HG03159 (cell line): ENCODE measurements around the gene SHE.
"Not testable (repeated sequence)": the region's sequence is repeated elsewhere in the genome, so short reads cannot be mapped to it uniquely, and the experiment has no call there.

Experiments
- ATAC-seq: cut with Tn5 transposase; IDR thresholded peaks from one replicate; pipeline ENCODE4 v1.9.1; 2021; ENCODE audit warnings: mild to moderate bottlenecking, moderate library complexity; ENCODE audit not compliant: unreplicated experiment

SHE gene

DNA sequence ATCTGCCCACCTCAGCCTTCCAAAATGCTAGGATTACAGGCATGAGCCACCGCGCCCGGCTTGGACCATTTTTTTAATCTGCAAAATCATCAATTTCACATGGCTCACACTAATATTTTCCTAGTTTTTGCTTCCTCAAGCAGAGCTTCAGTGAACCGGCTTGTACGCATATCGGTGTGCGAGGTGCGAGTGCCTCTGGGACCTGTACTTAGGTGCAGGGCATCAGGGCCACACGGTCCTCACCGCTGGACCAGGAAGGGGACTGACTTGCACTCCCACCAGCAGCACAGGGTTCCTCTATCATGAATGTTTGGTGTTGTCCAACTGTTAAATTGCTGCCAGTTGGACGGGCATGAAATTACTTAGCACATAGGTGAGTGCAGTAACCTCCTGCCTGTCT is 15.4 kb upstream of the SHE start:
- no peak for ATAC-seq

DNA sequence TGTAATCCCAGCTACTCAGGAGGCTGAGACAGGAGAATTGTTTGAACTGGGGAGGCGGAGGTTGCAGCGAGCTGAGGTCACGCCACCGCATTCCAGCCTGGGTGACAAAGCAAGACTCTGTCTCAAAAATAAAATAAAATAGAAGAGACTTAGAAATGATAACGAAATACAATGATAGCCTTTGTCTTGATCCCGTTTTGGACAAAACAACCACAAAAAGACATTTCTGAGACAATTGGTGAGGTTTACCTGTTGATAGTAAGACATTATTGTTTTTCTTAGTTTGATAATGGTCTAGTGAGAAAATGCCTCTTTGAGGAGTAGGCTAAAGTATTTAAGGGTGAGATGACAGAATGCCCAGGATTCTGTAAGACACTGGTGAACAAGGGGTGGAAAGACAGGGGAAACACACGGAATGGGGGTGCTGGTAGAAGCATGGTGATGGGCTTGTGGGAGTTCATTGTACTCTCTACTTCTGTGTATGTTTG is 11.9 kb upstream of the SHE start:
- no peak for ATAC-seq

DNA sequence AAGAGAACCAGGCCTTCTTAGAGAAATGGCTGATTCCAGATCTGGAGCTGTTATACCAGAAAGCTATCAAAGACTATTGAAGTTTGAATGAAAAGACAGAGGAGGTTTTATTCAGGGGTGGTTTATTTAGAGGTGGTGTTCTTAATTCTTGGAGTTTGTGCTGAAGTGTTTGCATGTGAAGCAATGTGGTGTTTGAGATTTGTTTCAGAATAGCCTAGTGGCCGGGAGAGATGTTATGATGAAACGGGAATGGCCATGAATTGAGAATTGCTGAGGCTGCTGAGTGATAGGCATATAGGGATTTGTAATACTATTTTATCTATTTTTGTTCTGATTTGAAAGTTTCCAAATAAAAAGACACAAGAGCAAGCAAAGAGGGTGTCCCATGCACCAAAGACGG is 10.5 kb upstream of the SHE start:
- ATAC-seq: no peak

DNA sequence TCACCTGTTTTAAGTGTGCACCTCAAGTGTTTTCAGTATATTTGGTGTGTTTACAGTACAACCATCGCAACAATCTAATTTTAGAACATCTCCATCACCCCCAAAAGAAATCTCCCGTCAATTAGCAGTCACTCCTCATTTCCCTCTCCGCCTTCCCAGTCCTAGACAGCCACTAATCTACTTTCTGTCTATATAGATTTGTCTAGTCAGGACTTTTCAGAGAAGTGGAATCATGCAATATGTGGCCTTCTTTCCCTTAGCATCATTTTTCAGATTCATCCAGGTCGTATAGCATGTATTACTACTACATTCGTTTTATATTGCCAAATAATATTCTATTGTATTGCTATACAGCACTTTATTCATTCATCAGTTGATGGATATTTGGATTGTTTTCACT is 1.7 kb upstream of the SHE start:
- no peak for ATAC-seq

DNA sequence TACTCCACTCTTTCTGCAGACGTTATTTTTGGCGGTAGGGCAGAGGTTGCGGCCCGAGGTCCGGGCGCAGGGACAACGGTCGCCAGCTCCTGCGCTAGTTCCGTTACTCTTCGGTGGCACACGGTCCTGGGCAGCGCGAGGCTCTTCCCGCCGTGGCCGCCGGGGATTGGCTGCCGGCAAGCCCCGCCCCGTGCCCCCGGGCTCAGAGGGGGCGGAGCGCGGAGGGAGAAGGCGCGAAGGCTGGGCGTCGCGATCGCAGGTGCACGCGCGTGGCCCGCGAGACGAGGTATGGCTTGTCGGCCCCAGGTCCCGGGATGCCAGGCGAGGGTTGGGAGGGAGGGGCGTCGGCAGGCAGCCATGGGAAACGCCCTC is 518 bp upstream of the SHE start:
- no peak for ATAC-seq

DNA sequence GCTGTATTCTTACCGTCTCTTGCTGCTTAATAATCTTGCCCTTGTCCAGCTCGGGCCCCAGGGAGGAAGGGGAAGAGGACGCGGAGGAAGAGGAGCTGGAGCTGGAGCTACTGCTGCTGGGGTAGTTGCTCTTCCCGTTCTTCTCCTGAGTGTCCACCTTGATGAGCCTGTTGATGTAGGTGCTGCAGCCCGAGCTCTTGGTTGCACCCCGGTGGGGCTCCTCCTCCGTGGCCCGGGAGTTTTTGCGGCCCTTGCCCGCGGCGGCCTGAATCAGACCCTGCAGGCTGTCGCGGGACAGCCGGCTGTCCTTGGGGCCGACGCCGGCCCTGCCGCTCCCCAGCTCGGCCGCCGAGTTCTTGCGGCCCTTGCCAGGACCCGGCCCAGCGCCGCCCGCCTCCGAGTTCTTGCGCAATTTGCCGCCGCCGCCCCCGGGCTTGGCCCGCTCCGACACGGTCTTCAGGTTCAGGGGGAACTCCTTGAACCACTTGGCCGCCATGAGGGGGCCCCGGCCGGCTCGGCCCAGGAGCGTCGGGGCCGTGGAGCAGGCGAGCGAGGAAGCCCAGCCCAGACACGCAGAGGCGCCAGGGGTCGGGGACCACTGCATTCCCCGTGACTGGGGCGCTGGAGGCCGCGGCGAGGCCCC is 668 bp downstream of the SHE start:
- no peak for ATAC-seq

DNA sequence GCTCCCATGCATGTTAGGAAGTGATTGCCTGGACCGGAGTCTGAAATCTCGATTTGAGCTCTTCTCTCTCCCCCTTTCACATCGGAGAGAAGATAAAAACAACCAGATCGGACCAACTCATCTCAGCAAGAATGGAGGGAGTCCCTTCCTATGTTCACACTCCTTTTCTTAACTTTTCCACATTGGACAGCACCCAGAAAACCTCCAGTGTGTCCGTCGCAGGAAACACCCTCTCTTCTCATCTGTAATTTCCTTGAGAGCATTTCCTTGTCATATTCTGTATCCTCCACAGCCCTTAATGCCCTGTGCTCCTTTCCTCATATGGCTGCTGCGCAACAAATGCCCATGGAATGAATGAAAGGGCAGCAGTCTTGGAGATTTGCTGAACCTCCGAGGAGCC is 1.7 kb downstream of the SHE start:
- ATAC-seq: no peak

DNA sequence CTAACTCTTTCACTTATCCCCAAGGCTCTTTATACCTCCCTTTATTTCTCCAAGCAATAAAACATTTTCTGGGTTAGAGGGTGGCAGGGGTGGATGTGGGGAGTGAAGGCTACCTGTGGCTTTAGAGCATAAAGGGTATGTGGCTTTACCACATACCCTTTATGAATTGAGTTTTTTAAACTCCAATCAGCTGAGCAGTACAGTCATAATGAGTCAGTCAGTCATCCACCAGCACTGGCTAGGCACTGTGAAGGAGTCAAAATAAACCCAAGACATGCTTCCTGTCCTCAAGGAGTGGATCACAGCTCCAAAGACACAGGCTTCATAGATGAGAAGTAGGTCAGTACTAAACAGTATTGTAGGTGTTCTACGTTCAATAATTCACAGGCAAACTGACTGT is 2.8 kb downstream of the SHE start:
- no peak for ATAC-seq

DNA sequence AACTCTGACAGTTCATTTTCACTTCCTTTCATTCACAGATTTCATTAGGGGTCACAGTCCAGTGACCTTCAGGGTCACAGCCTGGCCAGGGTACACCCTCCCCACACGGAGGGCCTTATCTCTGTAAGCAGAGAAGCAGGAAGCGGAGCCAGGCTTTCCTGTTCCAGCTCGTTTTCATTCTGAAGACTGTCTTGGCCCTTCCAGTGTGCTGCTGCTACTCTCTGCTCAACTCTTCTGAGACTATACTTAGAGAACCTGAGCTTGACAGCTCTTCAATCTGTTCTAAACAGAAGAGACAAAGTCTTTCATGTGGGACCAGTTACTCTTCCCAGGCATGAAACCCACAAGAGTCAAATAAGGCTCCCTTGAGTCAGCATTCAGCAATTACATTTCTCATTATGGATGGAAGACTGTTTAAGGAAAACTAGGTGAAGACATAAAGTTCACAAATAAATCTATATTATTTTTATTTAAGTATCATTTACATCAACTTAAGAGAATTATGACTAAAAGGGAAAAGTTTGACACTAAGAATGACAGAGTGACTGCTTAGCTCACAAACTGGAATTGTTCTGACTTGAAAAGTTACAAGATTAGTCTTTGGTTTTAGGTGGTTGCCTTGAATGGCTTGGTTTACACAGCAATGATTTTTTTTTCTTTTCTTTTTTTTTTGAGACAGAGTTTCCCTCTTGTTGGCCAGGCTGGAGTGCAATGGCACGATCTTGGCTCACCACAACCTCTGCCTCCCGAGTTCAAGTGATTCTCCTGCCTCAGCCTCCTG is 5.0 kb downstream of the SHE start:
- ATAC-seq: no peak

DNA sequence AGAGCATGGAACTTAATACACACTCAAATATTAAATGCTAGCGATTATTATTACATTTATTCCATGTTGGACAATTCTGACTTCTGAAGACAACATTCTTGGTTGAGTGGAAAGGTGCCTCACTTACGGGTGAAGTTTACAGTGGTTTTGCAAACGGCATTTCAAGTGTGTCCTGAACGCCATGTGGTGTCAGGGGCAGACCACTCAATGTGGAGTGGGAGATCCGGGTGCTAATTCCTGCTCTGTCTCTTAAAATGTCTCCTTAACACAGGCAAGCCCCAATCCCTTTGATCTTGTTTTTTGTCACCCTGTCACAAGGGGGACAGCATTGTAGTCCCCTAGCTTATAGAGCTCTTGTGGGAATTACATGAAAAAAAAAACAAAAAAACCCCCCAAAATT is 5.8 kb downstream of the SHE start:
- ATAC-seq: no peak

DNA sequence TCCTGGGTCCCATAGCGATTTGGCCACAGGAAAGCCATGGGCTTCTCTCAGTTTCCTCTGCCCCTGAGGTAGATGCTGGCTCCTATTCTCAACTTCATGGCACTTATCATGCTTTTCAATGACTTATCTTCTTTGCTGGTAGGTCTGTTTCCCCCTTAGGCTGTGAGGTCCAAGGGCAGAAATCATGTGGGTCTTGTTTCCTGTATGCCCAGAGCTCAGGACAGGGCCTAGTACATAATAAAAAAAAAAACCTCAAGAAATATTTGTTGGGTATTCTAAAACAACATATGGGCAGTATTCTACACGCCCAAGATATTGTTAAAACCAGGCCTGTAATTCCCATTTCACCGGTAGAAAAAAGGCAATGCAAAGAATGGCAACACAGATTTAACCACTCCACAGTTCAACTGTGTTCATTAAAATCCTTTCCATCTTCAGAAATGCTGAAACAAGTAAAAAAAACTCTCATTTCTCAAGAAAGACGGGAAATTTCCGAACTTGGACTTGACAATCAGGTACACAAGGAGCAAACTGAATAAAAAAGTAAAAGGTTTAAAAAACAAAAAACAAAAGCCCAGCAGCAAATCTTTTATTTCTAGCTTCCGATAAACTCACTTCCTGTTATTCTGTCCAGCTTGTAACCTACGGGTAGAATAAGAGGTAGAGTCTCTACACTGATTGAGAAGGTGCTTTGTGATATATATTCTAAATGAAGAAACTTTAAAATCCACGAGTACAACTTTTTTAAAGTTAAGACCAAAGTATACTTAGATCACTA is 6.5 kb downstream of the SHE start:
- ATAC-seq: no peak

DNA sequence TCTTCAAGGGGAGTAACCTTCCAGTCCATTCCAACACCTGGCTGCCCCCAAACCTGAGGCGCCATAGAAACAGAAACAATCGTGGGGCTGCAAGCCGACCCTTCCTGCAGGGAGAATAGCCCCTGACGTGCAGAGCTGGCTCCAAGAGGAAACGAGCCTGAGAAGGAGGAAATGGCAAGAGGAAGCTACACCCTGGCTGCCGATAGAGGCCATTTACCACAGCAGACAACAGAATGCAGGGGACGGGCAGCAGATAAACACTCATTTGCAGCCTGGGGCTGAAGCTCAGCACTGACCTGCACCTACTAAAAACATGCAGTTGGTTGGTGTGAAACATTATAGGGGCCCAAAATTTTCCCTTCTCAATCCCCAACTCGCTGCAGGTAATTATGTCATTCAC is 8.9 kb downstream of the SHE start:
- ATAC-seq: no peak

DNA sequence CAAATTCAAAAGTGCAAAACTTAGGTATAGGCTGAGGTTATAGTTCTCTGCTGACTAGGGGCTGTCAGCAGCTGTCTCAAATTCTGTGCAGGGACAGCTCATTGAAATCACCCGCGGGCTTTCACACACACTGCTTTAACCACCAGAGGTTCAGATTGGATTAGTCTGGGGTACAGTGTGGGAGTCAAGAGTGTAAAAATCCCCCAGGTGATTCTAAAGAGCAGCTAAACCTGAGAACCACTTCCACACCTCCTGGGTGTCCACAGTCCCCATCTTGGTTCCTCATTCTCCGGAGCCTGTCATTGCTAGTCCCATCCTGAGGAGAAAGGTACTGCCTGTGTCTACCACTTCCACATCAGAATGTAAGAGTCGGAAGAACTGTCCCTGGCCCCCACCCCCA is 10.1 kb downstream of the SHE start:
- no peak for ATAC-seq

DNA sequence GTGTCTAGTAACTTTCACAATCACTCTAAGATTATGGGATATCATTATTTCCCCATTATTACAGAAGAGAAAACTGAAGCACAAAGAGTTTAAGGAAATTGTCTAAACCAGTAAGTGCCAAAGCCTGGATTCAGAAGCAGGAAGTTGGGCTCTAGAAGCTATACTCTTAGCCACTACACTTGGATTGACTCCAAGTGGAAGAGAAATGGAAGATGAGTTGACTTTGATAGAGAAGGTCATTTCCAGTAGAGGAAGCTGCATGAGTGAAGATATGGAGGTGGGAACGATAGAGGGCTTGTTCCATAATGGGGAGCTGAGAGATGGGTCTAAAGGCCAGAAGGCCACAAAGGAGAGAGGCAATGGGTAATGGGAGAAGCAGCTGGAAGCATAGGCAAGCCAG is 11.9 kb downstream of the SHE start:
- ATAC-seq: no peak

DNA sequence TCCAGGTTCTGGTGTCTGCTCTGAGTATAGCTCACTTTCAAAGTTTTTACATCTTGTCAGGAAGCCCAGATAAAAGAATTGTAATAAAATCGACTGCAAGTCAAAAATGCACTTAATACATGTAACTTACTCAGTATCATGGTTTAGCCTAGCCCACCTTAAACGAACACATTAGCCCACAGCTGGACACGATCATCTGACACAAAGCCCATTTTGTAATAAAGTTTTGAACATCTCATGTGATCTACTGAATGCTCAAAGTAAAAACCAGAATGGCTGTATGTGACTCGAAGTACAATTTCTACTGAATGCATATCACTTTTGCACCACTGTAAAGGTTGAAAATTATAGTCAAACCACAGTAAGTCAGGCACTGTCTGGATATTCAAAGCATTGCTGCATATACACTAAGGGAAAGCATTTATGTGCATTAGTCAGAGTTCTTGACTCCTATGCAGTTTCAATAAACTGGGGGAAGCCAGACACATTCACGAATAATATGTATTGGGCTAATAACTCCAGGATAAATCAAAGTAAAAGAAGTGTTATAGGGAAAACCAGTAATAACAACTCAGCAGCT is 12.4 kb downstream of the SHE start:
- no peak for ATAC-seq

DNA sequence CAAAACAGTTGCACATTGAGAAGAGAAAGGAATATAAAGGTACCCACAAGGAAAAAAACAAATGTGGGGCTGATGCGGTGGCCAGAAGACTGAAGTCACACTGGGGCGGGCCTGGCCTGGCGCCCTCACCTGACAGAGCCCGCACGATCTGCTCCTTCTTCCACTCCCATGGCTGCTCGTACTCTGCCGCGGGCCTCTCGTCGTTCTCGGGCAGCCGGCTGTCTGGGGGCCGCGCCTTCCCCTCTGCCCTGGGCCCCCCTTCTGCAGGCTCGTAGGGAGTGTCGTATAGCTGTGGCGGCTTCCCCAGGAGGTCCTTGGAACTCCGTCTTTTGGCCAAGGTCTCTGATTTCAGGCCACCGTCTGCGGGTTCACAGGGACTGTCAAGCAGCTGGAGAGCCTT is 13.3 kb downstream of the SHE start:
- ATAC-seq: no peak

DNA sequence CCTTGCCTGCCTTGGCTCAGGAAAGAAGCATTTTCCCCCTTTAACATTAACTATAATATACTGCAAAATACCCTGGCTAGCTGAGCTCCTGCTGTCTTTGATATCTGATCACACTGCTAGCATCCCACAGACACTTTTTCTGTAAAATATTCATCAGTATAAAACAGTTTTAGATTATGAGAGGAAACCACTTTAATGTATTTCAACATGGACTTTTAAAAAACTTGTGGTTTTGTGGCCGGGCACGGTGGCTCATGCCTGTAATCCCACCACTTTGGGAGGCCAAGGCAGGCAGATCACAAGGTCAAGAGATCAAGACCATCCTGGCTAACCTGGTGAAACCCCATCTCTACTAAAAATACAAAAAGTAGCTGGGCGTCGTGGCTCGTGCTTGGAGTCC is 15.5 kb downstream of the SHE start:
- ATAC-seq: not testable (repeated sequence)

DNA sequence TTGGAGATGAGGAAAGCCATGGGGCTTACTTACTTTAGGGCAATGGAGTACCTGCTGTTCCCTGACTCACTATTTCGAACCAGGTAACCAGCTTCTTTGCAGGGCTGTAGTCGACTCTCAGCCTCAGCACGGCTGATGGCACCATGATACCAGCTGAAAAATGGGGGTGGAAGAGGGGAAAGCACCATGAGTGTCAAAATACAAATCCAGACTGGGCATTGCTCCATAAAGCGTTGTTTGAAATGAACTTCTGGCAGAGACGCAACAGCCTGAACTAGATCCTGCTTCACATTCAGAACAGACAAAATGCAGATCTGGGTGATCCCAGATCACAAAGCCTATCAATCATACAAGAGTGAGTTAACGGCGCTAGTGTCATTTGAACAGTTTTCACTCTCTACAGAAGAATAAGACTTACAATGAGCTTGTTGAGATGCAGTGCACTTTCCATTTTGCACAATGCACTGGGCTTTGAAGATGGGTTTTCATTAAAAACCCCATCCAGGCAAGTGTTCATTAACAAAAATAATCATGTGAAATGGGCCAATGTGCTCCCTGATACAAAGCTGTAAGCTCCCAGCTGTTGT is 16.2 kb downstream of the SHE start:
- no peak for ATAC-seq

DNA sequence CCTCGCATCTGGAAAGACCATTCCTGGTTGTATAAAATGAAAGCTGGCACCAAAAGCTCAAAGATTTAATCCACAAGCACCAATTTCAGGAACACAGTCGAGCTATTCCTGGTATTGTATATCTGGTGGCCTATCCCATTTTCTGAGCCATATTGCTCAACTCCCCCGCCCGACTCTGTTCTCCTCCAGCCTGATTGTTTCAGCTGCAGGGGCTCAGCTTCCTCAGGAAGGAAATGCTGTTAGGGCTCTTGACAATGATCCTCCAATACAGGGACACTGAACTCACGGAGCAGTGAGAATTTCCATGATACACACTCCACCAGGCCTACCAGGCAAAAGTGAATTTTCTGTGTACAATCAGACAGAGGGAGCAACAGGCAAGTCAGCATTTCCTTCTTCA is 17.1 kb downstream of the SHE start:
- no peak for ATAC-seq

DNA sequence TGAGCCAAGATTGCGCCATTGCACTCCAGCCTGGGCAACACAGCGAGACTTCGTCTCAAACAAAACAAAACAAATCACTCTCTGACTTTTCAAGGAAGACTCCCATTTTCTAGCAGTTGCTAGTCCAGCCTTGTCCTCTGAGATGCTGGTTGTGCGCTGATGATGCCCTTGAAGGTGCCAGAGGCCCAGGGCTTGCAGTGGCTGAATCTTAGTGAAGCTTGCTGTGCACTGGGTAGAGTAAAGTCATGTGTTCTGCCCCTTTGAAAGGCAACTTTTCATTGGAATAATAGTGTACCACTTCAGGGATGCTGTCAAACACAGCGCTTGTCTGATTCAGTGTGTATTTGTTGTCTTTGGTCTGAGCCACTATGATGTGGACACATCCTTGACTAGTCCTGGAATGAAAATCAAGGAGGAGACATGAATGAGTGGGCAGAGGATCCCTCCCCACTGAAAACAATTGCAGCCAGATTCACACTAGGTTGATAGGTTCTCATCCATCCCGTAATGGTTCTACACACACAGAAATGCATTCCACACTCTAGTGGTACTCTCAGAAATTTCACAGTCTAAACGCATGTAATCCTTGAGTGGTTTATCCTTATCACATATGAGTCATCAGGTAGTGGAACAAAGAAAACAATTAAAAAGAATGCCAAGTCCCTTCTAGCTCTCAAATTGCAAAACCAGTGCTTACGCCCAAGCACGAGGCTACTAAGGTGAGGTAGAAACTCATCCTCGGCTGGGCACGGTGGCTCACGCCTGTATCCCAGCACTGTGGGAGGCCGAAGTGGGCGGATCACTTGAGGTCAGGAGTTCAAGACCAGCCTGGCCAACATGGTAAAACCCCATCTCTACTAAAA is 18.0 kb downstream of the SHE start:
- ATAC-seq: no peak
